MM.1S (cell line): ENCODE measurements around the gene DPYSL5.

Experiments used
- EZH2 ChIP-seq: fragments of 300-600 bp; sonication (generic); optimal IDR thresholded peaks from 2 replicates; pipeline ENCODE3; 2017; ENCODE audit warnings: low read depth, mild to moderate bottlenecking, antibody characterized with exemption, low read length, mixed read lengths
- EZH2phosphoT487 ChIP-seq: fragments of 300-600 bp; sonication (generic); IDR thresholded peaks from 2 replicates; pipeline ENCODE4 v1.6.1; 2018; ENCODE audit warnings: antibody characterized with exemption, low read length
- TF ChIP-seq, protein P1 (sequence below): fragments of 300-600 bp; sonication (generic); IDR thresholded peaks from 2 replicates; pipeline ENCODE4 v1.5.1; 2016; ENCODE audit warnings: antibody characterized with exemption, low read length, mixed read lengths

GRCh38 chr2:26997394-26997793 lies 149.5 kb downstream of the DPYSL5 start:
- TF ChIP-seq, protein P1, sequence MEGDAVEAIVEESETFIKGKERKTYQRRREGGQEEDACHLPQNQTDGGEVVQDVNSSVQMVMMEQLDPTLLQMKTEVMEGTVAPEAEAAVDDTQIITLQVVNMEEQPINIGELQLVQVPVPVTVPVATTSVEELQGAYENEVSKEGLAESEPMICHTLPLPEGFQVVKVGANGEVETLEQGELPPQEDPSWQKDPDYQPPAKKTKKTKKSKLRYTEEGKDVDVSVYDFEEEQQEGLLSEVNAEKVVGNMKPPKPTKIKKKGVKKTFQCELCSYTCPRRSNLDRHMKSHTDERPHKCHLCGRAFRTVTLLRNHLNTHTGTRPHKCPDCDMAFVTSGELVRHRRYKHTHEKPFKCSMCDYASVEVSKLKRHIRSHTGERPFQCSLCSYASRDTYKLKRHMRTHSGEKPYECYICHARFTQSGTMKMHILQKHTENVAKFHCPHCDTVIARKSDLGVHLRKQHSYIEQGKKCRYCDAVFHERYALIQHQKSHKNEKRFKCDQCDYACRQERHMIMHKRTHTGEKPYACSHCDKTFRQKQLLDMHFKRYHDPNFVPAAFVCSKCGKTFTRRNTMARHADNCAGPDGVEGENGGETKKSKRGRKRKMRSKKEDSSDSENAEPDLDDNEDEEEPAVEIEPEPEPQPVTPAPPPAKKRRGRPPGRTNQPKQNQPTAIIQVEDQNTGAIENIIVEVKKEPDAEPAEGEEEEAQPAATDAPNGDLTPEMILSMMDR: no peak
- no peak for TF ChIP-seq EZH2phosphoT487
- no peak for TF ChIP-seq EZH2
